Nephron progenitor cell (in vitro differentiated cells): ENCODE data around the gene POLN.

Source experiments
- DNase-seq: peaks from one replicate; pipeline ENCODE4 v3.0.0; 2021
- H3K27ac Mint-ChIP-seq: 2 replicates; pipeline ENCODE4 v1.8.0; 2021; ENCODE audit warnings: mild to moderate bottlenecking, moderate library complexity, mixed read lengths
- H3K27me3 Mint-ChIP-seq: 2 replicates; pipeline ENCODE4 v1.8.0; 2021; ENCODE audit warnings: mild to moderate bottlenecking, low read depth, mixed read lengths; ENCODE audit not compliant: poor library complexity
- H3K36me3 Mint-ChIP-seq: 2 replicates; pipeline ENCODE4 v1.8.0; 2021; ENCODE audit warnings: low read depth, mixed read lengths
- H3K4me1 Mint-ChIP-seq: 2 replicates; pipeline ENCODE4 v1.8.0; 2021; ENCODE audit warnings: mixed read lengths
- H3K4me3 Mint-ChIP-seq: 2 replicates; pipeline ENCODE4 v1.8.0; 2021; ENCODE audit warnings: mild to moderate bottlenecking, moderate library complexity, mixed read lengths
- H3K9me3 Mint-ChIP-seq: 2 replicates; pipeline ENCODE4 v1.8.0; 2021; ENCODE audit warnings: mild to moderate bottlenecking, moderate library complexity, mixed read lengths
- TF ChIP-seq, protein P1 (sequence below): fragments of 200-600 bp; sonication (generic); IDR thresholded peaks from 2 replicates; pipeline ENCODE4 v1.5.0; 2021; ENCODE audit warnings: antibody characterized with exemption

The POLN gene

DNA sequence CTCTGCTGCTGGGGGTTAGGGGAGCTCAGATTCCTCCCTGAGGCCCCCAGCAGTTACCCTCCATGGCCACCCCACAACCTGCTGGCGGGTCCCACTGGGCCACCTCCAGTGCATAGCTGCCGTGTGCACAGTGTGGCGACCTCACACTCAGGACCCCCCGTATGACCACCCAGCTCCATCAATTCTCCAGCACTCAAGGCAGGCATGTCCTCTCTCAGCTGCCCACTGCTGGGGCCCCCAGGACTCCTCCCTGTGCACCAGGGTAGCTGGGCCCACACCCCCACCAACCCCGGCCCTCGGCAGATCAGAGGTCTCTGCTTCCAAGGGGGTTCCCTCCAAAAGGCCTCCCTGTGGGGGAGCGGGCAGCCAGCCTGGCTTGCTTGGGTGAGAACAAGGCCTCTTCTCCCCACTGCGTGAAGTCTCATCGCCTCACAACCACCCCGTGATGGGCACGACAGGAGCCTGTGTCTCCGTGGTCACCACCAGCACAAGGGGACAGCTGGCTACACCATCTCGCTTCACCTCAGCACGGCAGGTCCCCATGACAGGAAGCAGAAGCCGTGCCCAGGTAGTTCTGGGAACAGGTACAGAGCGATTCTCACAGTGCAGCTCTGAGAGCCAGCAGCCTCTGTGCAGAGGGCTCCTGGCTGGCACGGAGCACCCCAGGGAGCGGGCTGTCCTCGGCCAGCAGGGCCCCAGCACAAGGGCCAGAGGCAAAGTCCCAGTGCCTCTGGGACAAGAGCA lies 4.6 kb upstream of the POLN start:
- no peaks in the 10 kb centered on the region for H3K9me3 Mint-ChIP-seq
- H3K4me1 Mint-ChIP-seq, result peaks cover 32% of the 10 kb centered on the region
- peak; percentile 2 for DNase-seq
- no peak overlapping the region for H3K27ac Mint-ChIP-seq
- TF ChIP-seq, protein P1, sequence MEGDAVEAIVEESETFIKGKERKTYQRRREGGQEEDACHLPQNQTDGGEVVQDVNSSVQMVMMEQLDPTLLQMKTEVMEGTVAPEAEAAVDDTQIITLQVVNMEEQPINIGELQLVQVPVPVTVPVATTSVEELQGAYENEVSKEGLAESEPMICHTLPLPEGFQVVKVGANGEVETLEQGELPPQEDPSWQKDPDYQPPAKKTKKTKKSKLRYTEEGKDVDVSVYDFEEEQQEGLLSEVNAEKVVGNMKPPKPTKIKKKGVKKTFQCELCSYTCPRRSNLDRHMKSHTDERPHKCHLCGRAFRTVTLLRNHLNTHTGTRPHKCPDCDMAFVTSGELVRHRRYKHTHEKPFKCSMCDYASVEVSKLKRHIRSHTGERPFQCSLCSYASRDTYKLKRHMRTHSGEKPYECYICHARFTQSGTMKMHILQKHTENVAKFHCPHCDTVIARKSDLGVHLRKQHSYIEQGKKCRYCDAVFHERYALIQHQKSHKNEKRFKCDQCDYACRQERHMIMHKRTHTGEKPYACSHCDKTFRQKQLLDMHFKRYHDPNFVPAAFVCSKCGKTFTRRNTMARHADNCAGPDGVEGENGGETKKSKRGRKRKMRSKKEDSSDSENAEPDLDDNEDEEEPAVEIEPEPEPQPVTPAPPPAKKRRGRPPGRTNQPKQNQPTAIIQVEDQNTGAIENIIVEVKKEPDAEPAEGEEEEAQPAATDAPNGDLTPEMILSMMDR, result no peak
- peaks cover 9% of the 10 kb centered on the region for H3K36me3 Mint-ChIP-seq
- no peaks in the 10 kb centered on the region for H3K27me3 Mint-ChIP-seq
- H3K4me3 Mint-ChIP-seq, result no peak overlapping the region

DNA sequence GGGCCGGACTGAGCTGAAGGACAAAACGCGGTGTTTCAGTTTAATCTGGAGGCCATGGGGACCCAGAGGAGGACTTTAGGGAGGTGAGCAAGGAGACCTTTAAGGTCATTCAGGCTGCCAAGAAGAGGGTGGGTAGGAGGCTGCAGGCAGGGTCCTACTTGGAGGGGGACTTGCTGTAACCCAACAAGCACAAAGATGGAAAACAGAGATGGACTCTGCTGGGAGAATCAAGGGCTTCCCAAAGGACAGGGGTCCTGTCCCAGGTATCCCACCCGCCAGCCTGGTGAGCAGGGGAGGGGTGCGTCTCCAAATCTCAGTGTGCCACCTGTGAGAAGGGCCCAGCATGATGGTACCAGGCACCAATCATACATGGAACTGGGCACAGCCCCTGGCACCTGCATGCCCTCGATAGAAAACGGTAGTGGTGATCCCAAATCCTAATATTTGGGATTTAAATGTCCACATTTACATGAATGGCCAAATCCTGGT lies 3.9 kb upstream of the POLN start:
- TF ChIP-seq, protein P1, result no peak
- Mint-ChIP-seq H3K36me3 (peaks cover 9% of the 10 kb centered on the region), H3K27ac (no peak overlapping the region), H3K9me3 (no peaks in the 10 kb centered on the region), H3K4me1 (peaks cover 38% of the 10 kb centered on the region), H3K4me3 (no peak overlapping the region), H3K27me3 (no peaks in the 10 kb centered on the region)
- DNase-seq, result no peak

DNA sequence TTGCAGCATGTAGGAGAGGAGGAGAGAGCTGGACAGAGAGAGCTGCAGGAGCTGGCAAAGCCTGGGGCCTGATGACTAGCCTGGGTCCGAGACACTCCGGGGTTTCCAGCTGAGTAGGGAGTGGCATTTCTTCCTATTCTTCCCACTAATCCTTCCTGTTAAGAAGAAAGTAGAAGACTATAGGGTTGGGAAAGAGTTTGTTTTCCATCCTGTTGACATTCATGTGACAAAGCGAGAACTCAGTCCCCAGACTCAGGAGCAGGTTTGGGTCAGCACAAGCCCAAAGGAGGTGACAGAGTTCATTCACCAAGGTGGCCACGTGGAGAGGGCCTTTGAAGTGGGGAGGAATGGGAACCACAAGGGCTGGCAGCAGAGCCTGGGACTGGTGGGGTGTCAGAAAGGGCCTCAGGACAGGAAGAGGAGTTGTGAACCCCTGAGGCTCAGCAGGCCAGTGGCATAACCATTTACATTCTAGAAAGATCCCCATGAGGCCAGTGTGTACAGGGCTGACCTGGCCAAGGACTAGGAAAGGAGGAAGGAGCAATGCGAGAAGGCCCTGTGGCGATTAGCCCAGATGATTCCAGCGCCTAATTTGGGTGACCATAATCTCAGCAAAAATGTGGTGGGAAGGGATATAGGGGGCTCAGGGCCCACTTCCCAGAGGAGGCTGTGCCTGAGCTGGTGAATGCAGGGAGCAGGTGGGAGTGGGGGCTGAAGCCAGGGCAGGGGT lies 3.3 kb upstream of the POLN start:
- H3K27ac Mint-ChIP-seq, result peak overlapping the region; percentile 74
- H3K4me1 Mint-ChIP-seq, result peaks cover 44% of the 10 kb centered on the region
- no peak for DNase-seq

DNA sequence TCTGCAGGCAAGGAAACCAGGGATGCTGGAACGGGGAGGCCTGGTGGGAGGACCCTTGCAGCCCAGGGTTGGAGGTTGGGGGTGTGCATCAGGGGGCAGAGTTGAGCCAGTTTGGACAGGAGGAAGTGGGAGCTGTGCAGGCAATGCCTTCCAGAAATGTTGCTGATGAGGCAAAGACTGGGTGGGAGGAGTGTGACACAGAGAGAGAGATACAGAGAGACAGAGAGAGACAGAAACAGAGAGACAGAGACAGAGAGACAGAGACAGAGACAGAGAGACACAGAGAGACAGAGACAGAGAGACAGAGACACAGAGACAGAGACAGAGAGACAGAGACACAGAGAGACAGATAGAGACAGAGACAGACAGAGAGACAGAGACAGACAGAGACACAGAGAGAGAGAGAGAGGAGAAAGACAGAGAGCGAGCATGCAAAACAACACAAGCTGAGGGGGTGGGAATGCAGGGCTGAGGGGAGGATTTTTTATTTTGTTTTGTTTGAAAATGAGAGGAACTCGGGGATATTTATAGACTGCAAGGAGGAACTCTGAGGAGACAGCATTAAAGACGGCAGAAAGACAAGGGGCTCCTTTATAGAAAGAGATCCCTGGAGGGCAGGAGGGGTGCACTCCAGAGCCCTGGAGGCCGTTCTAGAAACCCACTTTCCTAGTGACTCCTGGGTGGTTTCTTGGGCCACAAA lies 1.9 kb upstream of the POLN start:
- Mint-ChIP-seq H3K4me1 (peaks cover 56% of the 10 kb centered on the region), H3K9me3 (no peaks in the 10 kb centered on the region), H3K4me3 (no peak overlapping the region), H3K27me3 (no peaks in the 10 kb centered on the region), H3K36me3 (peaks cover 9% of the 10 kb centered on the region), H3K27ac (no peak overlapping the region)
- TF ChIP-seq, protein P1, result peak; percentile 12
- DNase-seq, result peak; percentile 61

More for the DNA sequence above, 3.3 kb upstream of the POLN start:
- Mint-ChIP-seq H3K36me3 (peaks cover 9% of the 10 kb centered on the region), H3K9me3 (no peaks in the 10 kb centered on the region), H3K27me3 (no peaks in the 10 kb centered on the region), H3K4me3 (peak overlapping the region; percentile 1)
- TF ChIP-seq, protein P1, result no peak

DNA sequence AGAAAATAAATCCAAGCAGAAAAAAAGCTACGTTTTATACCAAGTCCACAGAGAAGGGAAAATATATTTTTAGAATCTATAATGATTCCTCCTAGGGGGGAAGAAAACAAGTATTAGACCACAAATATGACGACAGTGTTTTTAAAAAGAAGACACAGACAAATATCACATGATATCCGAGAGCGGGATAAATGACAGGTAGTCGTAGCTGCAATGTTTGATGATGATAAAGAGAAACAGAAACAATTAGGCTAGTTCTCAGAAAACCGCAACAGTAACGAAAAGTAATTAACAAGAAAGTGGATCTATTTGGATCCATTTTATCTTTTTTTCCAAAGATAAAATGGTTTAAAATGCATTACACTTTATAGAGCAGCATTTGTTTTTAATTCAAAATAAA lies 918 bp downstream of the POLN start:
- Mint-ChIP-seq H3K27ac (peak overlapping the region; percentile 34), H3K4me3 (peak overlapping the region; percentile 83), H3K36me3 (peaks cover 14% of the 10 kb centered on the region), H3K27me3 (no peaks in the 10 kb centered on the region), H3K9me3 (no peaks in the 10 kb centered on the region), H3K4me1 (peaks cover 68% of the 10 kb centered on the region)
- DNase-seq, result no peak
- TF ChIP-seq, protein P1, result no peak
